ENCODE measurements around the gene ICAM3.
"Not testable (repeated sequence)": the region's sequence is repeated elsewhere in the genome, so short reads cannot be mapped to it uniquely, and the experiment has no call there.

ICAM3 gene, protein sequence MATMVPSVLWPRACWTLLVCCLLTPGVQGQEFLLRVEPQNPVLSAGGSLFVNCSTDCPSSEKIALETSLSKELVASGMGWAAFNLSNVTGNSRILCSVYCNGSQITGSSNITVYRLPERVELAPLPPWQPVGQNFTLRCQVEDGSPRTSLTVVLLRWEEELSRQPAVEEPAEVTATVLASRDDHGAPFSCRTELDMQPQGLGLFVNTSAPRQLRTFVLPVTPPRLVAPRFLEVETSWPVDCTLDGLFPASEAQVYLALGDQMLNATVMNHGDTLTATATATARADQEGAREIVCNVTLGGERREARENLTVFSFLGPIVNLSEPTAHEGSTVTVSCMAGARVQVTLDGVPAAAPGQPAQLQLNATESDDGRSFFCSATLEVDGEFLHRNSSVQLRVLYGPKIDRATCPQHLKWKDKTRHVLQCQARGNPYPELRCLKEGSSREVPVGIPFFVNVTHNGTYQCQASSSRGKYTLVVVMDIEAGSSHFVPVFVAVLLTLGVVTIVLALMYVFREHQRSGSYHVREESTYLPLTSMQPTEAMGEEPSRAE

DNA sequence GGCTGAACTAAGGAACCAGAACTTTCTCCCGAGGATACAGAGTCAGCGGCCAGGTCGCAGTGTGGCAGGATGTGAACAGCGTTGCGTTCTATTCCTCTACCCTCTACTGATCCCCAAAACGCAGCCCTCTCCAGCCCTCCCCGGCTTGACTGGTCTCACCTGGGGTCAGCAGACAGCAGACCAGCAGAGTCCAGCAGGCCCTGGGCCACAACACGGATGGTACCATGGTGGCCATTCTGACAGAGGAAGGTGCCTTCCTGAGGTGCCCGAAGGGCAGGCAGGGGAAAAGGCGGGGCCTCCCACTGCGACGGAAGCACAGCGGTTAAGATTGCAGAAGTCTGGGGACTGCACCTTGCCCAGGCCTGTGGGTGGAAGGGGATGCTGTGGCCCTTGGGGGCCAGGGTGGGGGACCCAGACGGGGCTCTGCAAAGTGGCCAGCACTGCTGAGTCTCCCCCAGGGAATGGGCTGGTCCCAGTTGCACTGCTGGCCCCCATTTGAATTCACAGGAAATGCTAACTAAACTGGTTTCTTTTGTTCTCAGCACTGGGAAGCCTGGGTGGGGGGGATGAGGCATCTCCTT is at the start of gene ICAM3:
Gene ICAM3 (minus strand): TSS at position 245 of the 581 bp plus-strand sequence. CDS start 10 bp downstream, at position 235.
- no peak for DNase-seq

DNA sequence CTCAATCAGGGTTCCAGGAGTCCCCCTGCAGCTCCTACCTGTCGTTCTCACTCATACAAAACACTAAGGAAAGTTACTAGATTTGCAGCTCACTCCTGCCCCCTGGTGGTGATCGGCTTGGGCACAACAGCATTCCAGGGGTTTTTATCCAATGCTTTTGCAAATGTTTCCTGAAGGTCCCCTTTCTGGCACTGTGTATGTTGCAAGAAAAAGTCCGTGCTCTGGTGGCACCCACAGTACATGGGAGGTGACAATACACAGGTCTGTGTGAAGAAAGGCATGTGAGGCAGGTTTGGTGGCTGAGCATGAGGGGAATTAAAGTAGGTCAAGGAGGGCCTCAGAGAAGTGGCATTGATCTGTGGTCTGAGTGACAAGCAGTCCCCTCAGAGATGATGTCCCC is 49.5 kb upstream of the ICAM3 start:
- DNase-seq: peak; percentile 61

DNA sequence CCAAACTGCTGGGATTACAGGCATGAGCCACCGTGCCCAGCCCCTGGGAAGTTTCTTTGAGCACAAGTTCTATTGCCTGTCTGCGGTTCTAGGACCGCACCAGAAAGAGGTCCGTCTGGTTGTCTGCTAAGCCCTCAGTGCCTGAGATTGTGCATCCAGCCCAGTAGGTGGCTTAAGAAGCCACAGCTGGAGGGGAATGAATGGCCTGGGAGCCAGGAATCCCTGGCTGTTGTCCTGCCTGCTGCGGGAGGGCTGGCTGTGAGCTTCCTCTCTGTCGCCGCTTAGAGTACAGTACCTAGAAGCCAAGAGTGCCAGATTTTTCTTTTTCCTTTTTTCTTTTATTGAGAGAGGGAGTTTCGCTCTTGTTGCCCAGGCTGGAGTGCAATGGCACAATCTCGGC is 45.2 kb upstream of the ICAM3 start:
- no peak for DNase-seq

DNA sequence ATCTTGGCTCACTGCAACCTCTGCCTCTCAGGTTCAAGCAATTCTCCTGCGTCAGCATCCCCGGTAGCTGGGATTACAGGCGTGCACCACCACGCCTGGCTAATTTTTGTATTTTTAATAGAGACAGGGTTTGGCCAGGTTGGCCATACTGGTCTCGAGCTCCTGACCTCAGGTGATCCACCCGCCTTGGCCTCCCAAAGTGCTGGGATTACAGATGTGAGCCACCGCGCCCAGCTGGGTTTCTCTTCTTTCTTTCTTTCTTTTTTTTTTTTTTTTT is 43.7 kb upstream of the ICAM3 start:
- not testable (repeated sequence) for DNase-seq

DNA sequence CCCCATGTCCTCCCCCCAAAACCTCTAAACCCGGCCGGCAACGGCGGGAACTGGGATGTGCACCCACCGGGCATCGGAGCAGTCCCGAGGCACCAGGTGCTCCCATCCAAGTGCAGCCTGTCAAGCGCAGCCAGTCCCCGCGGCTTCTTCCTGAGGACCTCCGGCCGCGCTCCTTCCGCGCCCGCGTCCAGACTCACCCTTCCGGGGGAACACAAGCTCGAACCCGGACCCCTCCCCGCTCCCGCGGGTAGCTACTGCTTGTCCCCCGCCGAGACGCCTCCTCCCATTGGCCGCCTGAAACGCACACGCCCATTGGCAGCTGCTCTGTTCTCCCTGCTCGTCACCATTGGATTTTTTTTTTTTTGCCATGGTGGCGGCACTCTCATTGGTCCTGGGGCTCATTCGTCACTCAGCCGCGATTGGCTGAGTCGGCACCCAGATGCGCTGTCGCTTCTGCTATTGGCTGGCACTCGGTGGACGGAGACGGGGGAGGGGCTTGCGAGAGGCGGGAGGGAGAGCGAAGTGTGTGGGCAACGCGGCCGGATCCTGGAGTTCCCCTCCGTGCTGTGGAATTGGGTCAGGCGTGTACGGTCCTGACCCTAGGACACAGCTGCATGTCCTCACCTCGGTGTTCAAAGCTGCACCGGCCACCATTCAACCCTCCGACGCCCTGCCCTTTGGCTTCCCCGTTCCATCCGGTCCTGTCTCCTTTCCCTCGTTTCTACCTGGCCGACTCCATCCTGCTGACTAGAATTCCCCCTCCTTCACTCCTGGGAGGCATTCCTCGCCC is 41.1 kb upstream of the ICAM3 start, which contains the start of gene TYK2:
Gene TYK2 (minus strand): TSS at position 260 of the 790 bp plus-strand sequence. CDS start 2,166 bp downstream, outside the sequence.
- DNase-seq: peak; percentile 99

DNA sequence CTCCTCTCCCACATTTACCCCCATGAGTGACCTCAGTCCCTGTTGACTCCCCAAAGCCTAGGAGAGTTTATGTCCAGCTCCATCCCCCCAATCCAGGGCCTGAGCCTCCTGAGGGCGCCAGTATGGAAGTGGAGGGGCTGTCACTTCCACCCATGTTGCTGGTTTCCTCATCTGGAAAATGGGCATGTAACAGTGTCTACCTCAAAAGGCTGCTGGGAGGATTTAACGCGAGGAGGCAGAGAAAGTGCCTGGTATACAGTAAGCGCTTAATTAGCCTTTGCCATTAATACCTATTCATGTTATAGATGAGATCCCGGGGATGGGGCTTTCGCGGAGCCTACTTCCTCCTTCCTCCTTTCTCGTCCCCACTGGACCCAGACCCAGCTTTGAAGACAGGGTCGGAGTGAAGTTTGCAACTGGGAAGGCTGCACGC is 40.5 kb upstream of the ICAM3 start:
- DNase-seq: no peak

DNA sequence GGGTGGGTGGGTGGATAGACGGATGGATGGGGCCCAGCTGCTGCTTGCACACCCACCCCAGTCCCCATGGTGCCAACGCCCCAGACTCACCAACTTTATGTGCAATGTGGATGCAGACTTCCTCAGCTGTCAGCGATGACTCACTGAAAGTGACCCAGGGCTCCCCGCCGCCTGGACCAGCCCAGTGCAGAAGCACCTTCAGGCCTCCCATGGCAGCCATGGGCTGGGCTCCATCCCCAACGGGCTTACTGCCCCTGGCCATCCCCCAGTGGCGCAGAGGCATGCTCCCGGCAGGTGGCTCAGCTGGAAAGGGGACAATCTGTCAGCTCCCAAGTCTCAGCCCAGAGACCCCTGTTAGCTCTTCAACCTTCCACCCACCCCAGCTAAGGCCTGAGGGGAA is 38.7 kb upstream of the ICAM3 start:
- no peak for DNase-seq

DNA sequence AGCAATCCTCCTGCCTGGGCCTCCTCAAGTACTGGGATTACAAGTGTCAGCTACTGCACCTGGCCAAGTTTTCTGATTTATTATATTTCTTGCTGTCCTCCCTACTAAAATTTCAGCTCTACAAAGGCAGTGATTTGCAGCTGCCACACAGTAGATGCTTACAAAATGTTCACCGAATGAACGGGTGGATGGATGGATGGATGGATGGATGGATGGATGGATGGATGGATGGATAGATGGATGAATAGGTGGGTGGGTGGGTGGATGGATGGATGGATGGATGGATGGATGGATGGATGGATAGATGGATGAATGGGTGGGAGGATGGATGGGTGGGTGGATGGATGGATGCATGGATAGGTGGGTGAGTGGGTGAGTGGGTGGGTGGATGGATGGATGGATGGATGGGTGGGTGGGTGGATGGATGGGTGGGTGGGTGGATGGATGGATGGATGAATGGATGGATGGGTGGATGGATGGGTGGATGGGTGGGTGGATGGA is 37.8 kb upstream of the ICAM3 start:
- not testable (repeated sequence) for DNase-seq

DNA sequence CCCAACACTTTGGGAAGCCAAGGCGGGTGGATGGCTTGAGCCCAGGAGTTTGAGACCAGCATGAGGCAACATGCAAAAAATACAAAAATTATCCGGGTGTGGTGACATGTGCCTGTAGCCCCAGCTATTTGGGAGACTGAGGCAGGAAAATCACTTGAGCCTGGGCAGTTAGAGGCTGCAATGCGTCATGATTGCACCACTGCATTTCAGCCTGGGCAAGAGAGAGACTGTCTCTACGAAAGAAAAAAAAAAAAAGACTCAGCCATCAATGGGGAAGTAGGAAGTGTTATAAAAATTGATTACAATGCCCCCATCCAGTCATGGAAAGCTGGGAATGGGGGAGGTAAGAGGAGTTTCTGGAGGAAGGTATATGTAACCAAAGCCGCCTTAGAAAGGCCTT is 35.5 kb upstream of the ICAM3 start:
- DNase-seq: no peak

DNA sequence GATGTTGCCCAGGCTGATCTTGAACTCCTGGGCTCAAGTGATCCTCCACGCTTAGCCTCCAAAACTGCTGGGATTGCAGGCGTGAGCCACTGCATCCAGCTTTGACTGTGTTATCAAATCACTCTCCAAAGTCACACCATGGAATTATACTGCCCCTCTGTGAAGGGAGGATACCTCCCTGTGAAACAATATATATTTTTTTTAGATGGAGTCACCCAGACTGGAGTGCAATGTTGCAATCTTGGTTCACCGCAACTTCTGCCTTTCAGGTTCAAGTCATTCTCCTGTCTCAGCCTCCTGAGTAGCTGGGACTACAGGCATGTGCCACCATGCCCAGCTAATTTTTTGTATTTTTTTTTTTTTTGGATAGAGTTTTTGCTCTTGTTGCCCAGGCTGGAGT is 33.3 kb upstream of the ICAM3 start:
- no peak for DNase-seq

DNA sequence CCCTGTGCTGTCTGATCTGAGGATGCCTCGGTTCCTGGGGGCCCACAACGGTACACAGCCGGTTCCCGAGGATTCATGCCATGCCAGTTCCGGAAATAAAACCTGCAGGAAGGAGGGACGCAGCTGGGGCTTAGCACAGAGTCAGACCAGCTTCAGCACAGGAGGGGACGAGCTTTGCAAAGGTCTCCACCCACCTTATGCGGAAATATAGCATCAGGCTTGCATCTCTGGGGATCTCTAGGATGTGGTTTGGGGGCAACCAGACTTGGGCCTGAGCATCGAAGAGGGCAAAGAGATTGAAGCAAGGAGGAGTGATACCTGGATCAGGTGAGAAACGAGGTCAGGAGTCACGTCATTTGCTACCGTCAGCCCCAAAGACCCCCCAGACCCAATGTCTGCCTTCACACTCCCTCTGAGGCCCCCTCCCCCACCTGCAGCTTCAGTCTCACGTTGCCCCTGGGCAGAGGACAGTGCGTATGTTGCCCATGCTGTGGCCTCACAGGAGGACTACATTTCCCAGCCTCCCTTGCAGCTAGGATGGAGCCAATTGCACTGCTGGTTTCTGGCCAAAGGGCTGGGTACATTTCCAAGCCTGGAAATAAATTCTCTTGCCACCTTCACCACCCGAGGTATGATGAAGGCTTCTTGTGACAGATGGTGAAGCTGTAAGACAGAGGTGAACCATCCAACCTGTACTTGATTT is 28.8 kb upstream of the ICAM3 start:
- no peak for DNase-seq

DNA sequence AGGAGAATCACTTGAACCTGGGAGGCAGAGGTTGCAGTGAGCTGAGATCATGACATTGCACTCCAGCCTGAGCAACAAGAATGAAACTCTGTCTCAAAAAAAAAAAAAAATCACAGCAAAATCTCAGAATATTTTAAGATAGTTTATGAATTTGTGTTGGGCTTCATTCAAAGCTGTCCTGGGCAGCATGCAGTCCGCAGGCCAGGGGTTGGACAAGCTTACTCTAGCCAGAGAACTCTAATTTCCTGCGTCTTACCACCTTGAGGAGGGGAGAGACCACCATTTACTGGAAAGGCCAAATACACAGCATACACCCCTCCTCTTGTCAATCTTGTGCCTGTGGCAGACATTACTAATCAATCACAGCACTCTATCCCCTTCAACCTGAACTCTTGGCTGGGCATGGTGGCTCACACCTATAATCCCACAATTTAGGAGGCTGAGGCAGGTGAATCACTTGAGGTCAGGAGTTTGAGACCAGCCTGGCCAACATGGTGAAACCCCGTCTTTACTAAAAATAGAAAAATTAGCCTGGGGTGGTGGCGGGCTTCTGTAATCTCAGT is 27.6 kb upstream of the ICAM3 start:
- not testable (repeated sequence) for DNase-seq

DNA sequence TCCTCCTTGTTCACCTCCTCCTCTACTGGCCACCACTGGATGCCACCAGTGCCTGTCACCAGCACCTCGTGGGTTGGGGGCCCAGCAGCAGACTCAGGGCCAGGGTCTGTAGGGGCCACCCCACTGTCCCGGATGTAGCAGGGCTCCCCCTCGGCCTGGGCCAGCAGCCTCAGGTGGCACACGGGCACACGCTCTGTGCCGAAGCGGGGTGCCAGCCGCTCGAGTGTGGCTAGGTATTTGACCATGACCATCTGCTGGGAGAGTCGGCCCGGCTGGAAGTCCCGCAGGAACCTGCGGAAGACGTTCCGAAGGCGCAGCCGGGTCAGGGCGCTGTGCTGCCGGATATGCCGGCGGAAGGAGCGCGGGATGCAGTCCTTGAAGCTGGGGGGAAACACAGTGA is 26.1 kb upstream of the ICAM3 start:
- DNase-seq: no peak

DNA sequence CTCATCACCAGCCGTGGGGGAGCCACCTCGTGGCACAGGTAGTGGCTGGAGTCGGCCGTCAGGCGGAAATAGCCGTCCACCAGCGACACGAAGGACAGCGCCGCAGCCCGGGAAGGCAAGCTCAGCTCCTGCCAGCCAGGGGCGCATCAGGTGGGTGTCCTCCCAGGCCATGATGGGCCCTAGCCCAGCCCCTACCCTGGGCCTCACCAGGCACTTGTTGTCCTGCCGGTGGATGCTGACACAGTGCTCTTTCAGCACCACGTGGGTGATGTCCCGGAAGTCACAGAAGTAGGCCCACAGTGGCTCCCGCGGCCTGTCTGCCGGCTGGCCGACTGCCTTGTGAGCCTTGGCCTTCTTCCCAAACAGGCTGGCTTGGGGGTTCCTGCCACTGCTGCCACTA is 25.2 kb upstream of the ICAM3 start:
- no peak for DNase-seq

DNA sequence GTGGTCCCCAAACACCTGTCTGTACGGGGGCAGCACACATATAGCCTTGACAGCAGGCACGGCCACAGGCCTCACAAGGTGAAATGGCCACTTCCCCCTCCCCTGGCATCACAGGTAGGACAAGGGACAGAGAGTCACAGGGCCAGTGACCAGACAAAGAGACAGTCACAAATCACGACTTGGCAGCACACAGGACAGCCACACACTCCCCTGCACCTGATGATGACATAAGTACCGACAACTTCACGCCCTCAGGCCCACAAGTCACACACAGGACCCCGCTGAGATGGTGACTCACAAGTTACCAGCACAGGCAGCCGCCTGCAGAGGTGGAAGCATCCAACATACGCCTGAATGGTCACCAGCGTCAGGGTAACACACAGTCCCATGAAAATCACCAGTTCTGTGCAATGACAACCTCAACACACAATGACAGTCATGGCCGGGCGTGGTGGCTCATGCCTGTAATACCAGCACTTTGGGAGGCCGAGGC is 24.4 kb upstream of the ICAM3 start:
- DNase-seq: no peak

DNA sequence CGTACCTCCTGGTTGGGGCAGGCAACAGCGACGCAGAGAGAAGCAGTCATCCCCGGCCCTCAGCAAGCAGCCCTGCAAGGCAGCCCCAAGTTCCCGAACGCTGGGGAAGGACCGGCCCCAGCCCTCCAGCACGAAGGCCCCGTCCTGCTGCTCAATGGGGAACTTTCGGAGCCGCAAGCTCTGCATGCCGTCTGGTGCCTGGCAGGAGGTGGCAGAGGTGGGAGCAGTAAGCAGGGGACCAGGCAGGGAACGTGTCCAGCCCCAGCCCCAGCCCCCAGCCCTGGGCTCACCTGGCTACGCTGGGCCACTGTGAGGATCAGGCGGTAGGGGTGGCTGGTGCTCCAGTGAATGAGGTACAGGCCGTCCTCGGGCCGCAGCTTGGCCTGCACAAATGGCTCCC is 22.8 kb upstream of the ICAM3 start:
- no peak for DNase-seq

DNA sequence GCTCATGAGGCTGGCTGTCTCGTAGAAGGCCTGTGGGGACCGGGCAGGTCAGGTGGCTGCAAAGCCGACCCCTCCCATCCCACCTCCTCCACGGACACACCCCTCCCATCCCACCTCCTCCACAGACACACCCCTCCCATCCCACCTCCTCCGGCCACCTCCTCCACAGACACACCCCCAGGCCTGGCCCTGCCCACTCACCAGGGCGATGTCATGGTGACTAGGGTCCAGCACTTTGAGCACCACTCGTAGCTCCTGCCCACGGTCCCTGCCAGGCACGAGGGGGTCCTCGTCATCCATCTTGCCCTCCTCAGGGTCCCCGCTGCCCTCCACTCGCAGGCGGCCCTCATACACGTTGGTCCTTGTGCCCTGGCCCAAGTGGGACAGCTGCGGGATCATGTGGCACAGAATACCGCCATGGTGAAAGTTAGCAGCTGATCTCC is 22.2 kb upstream of the ICAM3 start:
- no peak for DNase-seq

DNA sequence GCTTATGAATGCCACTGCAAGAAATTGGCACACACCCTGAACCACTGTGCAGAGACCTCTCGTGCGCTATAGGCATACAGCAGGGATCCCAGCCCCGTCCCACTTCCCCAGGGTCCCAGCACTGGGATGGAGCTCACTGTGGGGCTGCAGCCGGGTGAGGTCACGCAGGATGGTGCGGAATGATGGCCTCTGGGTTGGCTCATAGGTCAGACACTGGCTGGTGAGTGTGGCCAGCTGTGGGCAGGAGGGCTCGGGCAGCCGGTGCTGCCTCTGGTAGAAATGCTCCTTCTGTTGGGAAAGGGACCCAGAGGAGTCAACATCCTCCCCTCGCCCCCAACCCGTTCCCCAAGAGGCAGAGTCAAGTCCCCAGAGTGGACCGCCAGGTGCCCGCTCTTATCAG is 17.0 kb upstream of the ICAM3 start:
- DNase-seq: no peak

DNA sequence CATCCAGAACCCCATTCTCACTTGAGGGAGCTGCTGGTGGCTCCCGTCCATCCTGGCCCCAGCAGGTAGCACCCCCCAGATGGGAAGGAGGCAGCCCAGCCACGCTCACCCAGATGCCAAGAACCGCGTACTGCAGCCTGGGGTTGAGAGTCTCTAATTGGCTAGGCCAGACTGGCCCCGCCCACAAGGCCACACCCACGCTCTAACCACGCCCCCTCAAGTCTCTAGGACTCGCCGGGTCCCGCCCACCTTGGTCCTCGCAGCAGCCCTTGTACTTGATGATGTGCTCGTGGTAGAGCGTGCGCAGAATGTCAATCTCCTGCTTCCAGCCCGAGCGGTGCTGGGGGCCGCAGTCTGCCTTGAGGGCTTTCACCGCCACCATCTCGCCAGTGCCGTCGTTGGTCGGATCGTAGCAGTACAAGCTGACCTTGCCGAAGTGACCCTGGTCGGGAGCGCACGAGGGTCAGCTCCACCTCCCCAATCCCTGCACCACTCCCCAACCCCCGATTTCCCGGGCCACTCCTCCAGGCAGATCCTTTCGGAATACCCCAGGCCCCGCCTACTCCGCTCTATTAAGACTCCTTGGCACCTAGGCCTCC is 14.5 kb upstream of the ICAM3 start:
- DNase-seq: peak; percentile 21

DNA sequence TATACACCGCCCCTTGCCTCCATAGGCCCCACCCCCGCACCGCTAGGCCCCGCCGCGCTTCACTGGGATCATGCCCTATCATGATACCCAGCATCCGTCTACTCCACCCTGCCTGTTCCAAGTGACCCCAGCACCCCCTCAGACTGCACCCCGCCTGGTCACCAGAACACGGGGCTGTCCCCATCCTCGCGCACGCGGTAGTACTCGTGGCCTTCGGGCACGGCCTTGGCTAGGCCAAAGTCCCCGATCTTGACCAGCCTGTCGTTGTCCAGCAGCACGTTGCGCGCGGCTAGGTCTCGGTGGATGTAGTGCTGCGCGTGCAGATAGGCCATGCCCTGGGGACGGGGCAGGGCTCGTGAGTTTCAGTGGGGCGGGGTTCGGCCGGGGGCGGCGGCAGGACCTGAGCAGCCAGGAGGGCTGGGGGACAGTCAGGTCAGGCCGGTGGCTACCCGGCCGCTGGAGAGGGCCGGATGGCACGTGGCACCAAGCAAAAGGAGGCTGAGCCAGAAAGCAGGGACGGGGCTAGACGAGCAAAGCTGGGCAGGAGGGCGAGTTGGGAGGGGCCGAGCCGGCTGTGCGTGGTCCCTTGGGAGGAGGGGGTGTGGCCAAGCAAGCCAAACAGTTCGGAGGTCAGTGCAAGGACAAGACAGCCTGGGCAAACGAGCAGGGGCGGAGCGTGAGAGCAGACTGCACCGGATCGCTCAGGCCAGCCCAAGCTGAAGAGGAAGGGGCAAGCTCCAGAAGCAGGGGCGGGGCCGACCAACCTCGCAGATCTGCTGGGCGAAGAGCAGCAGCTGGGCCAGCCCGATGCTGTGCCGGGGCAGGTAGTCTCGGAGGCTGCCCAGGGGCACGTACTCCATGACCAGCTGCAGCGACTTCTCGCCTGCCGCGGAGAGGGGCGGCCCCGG is 13.6 kb upstream of the ICAM3 start:
- no peak for DNase-seq

DNA sequence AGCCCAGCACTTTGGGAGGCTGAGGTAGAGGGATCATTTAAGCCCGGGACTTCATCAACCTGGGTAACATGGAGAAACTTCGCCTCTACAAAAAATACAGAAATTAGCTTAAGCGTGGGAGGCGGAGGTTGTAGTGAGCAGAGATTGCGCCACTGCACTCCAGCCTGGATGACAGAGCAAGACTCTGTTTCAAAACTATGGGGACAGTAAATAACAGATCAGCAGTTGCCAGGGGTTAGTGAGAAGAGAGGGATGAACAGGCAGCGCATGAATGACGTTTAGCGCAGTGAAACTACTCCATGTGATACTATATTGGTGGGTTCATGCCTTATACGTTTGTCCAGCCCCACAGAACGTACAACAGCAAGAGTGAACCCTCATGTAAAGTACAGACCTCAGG is 7.1 kb upstream of the ICAM3 start:
- DNase-seq: no peak
